Astrocyte (in vitro differentiated cells and primary cell): ENCODE results near the gene SUMF1.

ENCODE experiments used
- CTCF ChIP-seq: IDR thresholded peaks from 2 replicates; pipeline ENCODE4 v1.5.1; 2011; ENCODE audit warnings: low read depth, mild to moderate bottlenecking, inconsistent platforms, low read length, moderate library complexity; ENCODE audit not compliant: insufficient read depth
- EZH2 ChIP-seq: IDR thresholded peaks from 2 replicates; pipeline ENCODE4 v1.6.1; 2012; ENCODE audit warnings: mild to moderate bottlenecking, low read length, inconsistent platforms; ENCODE audit not compliant: insufficient read depth

GRCh38 chr3:4508048-4508981 is 41.2 kb upstream of the SUMF1 start:
- TF ChIP-seq CTCF, result no peak
- no peak for TF ChIP-seq EZH2
